PC-3 (cell line): ENCODE data around the gene CDK5RAP2. TPM values are rescaled to one million over a fixed set of nuclear protein-coding genes. Genes with fewer than 3 reads are reported as not detected.

Experiments
- ATAC-seq: fragments of 200-7000 bp; cut with Tn5 transposase; 2 replicates; pipeline ENCODE4 v1.9.1; 2020; ENCODE audit warnings: mild to moderate bottlenecking, moderate library complexity
- BruUV-seq: library from RNA; stranded (reverse); fragments of 400-500 nt; replicated peaks from 2 replicates; lab custom pipeline; 2021; lab: Mats Ljungman, UMichigan
- CTCF ChIA-PET: fragments of 300-600 bp; sonication (Branson Sonifier 250); formaldehyde crosslinking; loops from one replicate; lab custom pipeline; 2022; ENCODE audit warnings: antibody characterized with exemption; lab: Charles Lee
- POLR2A ChIA-PET: fragments of 300-600 bp; sonication (Branson Sonifier 250); formaldehyde crosslinking; loops from one replicate; lab custom pipeline; 2022; ENCODE audit warnings: antibody characterized with exemption; ENCODE audit not compliant: unreplicated experiment; lab: Charles Lee
- DNase-seq: peaks from one replicate; pipeline ENCODE4 v3.0.0-alpha.2; 2015
- H2AFZ ChIP-seq: fragments of 300-600 bp; sonication (generic); 2 replicates; pipeline ENCODE4 v1.6.0; 2016; ENCODE audit warnings: antibody characterized with exemption, low read length
- H3F3A ChIP-seq: fragments of 300-600 bp; sonication (generic); one replicate; pipeline ENCODE4 v1.6.0; 2017; ENCODE audit warnings: antibody characterized with exemption, low read length, control low read depth, mild to moderate bottlenecking; ENCODE audit not compliant: unreplicated experiment
- H3K27ac ChIP-seq: fragments of 300-600 bp; sonication (generic); 2 replicates; pipeline ENCODE4 v1.5.1; 2016; ENCODE audit warnings: mild to moderate bottlenecking, low read length
- H3K27me3 ChIP-seq: fragments of 300-600 bp; sonication (generic); 2 replicates; pipeline ENCODE4 v1.6.1; 2016; ENCODE audit warnings: low read length, mixed read lengths
- H3K36me3 ChIP-seq: fragments of 300-600 bp; sonication (generic); 2 replicates; pipeline ENCODE4 v1.6.1; 2016; ENCODE audit warnings: low read depth, mixed run types, low read length, mixed read lengths
- H3K4me1 ChIP-seq: fragments of 300-600 bp; sonication (generic); 2 replicates; pipeline ENCODE4 v1.5.1; 2016; ENCODE audit warnings: low read length; ENCODE audit not compliant: insufficient read depth
- H3K4me2 ChIP-seq: fragments of 300-600 bp; sonication (generic); 2 replicates; pipeline ENCODE4 v1.6.0; 2016; ENCODE audit warnings: low read length
- H3K4me3 ChIP-seq: fragments of 300-600 bp; sonication (generic); 2 replicates; pipeline ENCODE4 v1.5.1; 2016; ENCODE audit warnings: mild to moderate bottlenecking, low read length, mixed read lengths
- H3K79me2 ChIP-seq: fragments of 300-600 bp; sonication (generic); 2 replicates; pipeline ENCODE4 v1.6.1; 2017; ENCODE audit warnings: low read length, mixed read lengths
- H3K9ac ChIP-seq: fragments of 300-600 bp; sonication (generic); 2 replicates; pipeline ENCODE4 v1.6.0; 2016; ENCODE audit warnings: mild to moderate bottlenecking, low read length
- H3K9me2 ChIP-seq: fragments of 300-600 bp; sonication (generic); replicated peaks from 2 replicates; pipeline ENCODE4 v1.6.1; 2016; ENCODE audit warnings: mixed run types, low read length, mixed read lengths
- H3K9me3 ChIP-seq: fragments of 300-600 bp; sonication (generic); 2 replicates; pipeline ENCODE4 v1.6.1; 2016; ENCODE audit warnings: low read length, mixed read lengths
- H4K20me1 ChIP-seq: fragments of 300-600 bp; sonication (generic); 2 replicates; pipeline ENCODE4 v1.6.1; 2016; ENCODE audit warnings: low read length, mixed read lengths
- CTCF ChIP-seq: fragments of 300-600 bp; sonication (generic); conservative IDR thresholded peaks from 2 replicates; pipeline ENCODE4 v1.5.1; 2017; ENCODE audit warnings: antibody characterized with exemption, low read depth, mild to moderate bottlenecking, low read length
- EZH2 ChIP-seq: fragments of 300-600 bp; sonication (generic); IDR thresholded peaks from one replicate; pipeline ENCODE4 v1.6.1; 2017; ENCODE audit warnings: antibody characterized with exemption, mild to moderate bottlenecking, low read length; ENCODE audit not compliant: unreplicated experiment
- EZH2phosphoT487 ChIP-seq: fragments of 300-600 bp; sonication (generic); IDR thresholded peaks from 2 replicates; pipeline ENCODE4 v1.6.1; 2018; ENCODE audit warnings: mild to moderate bottlenecking, antibody characterized with exemption, low read length, borderline replicate concordance
- intact Hi-C: fragments of 100-400 bp; cut with micrococcal nuclease; formaldehyde crosslinking; loops from 2 replicates; pipeline ENCODE4 v1.9.0; 2023
- total RNA-seq: library from RNA; depleted of rRNA; stranded (reverse); fragments of >200 nt; gene quantifications from 2 replicates; pipeline ENCODE4 v1.2.3, GENCODE V29; 2014

The CDK5RAP2 gene
- total RNA-seq, 1 experiment from 2014 or later, result 37.4 TPM

GRCh38 chr9:120405134-120405533 lies 174.8 kb downstream of the CDK5RAP2 start:
- Histone ChIP-seq H3K79me2 (no peaks in the 10 kb centered on the region), H3K27ac (no peak overlapping the region), H3K4me2 (no peak overlapping the region), H4K20me1 (no peaks in the 10 kb centered on the region), H3F3A (no peaks in the 10 kb centered on the region), H3K36me3 (peaks cover 24% of the 10 kb centered on the region), H3K9me2 (no peaks in the 10 kb centered on the region), H3K27me3 (no peaks in the 10 kb centered on the region), H3K4me3 (no peak overlapping the region), H3K9me3 (no peaks in the 10 kb centered on the region), H3K4me1 (peaks cover 18% of the 10 kb centered on the region), H2AFZ (no peak overlapping the region), H3K9ac (no peak overlapping the region)
- BruUV-seq, result no TSS peak
- DNase-seq (no peak), ATAC-seq (no peak)
- POLR2A ChIA-PET, result no interaction called here
- no peak for TF ChIP-seq CTCF
- no peak for TF ChIP-seq EZH2
- no peak for TF ChIP-seq EZH2phosphoT487
- CTCF ChIA-PET, result no interaction called here
- intact Hi-C loops, result no loop called here

- Histone ChIP-seq H3F3A (no peaks in the 10 kb centered on the region), H3K79me2 (no peaks in the 10 kb centered on the region), H3K27me3 (no peaks in the 10 kb centered on the region), H3K9me2 (no peaks in the 10 kb centered on the region), H2AFZ (no peak overlapping the region), H3K9me3 (no peaks in the 10 kb centered on the region), H3K9ac (no peak overlapping the region), H3K36me3 (peaks cover 31% of the 10 kb centered on the region), H3K4me2 (peak overlapping the region; percentile 42), H3K4me3 (no peak overlapping the region), H4K20me1 (no peaks in the 10 kb centered on the region), H3K4me1 (peaks cover 18% of the 10 kb centered on the region), H3K27ac (peak overlapping the region; percentile 55)
- no TSS peak for BruUV-seq
- ChIA-PET CTCF (no interaction called here), POLR2A (no interaction called here)
- ATAC-seq (peak; percentile 87), DNase-seq (no peak)
- TF ChIP-seq EZH2phosphoT487 (no peak), CTCF (no peak), EZH2 (no peak)
- intact Hi-C loops, result no loop called here
Observed at GRCh38 chr9:120403543-120403856, 176.5 kb downstream of the CDK5RAP2 start.

GRCh38 chr9:120402741-120403542 lies 177.0 kb downstream of the CDK5RAP2 start:
- no peaks in the 10 kb centered on the region for H3K9me2 ChIP-seq
- CTCF ChIA-PET, result no interaction called here
- peak; percentile 73 for DNase-seq
- POLR2A ChIA-PET, result no interaction called here
- TF ChIP-seq EZH2phosphoT487 (no peak), EZH2 (no peak), CTCF (no peak)
- H3K79me2 ChIP-seq, result no peaks in the 10 kb centered on the region
- no peak overlapping the region for H3K9ac ChIP-seq
- no peaks in the 10 kb centered on the region for H3K9me3 ChIP-seq
- H3K27me3 ChIP-seq, result no peaks in the 10 kb centered on the region
- H3K4me2 ChIP-seq, result peak overlapping the region; percentile 3; the same call in 1 of the 2 replicates
- peak; percentile 46 for ATAC-seq
- peaks cover 33% of the 10 kb centered on the region for H3K36me3 ChIP-seq
- no peak overlapping the region for H3K4me3 ChIP-seq
- intact Hi-C loops, result no loop called here
- peak overlapping the region; percentile 55 for H3K27ac ChIP-seq
- peaks cover 18% of the 10 kb centered on the region for H3K4me1 ChIP-seq
- H2AFZ ChIP-seq, result no peak overlapping the region
- no peaks in the 10 kb centered on the region for H4K20me1 ChIP-seq
- no TSS peak for BruUV-seq
- H3F3A ChIP-seq, result no peaks in the 10 kb centered on the region
